ENCODE measurements around the gene NBAS.

DNA sequence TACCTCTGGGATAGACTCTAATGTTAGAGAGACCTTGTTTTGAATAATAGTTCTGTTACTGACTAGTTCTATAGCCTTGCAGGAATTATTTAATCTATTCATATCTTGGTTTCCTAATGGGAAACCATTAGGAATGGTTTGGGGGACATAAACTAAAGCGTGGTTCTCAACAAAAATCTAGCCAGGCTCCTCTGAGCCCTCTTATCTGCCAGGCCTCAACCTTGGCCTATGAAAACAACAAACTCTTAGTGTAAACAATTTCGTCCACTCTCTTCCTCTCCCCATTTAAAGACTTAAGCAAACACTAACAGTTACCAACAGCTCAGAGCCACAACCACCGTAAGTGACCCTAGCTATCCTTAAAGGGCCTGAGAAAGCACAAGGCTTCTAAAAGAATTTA lies 10.6 kb upstream of the NBAS start:
- TF ChIP-seq POLR2A (IDR thresholded peaks at IDR 0.05; ENCODE audit: low read depth, low read length), result no peak
- TF ChIP-seq TAF1 (IDR thresholded peaks at IDR 0.05; ENCODE audit: borderline replicate concordance, low read depth, low read length), result no peak
- TF ChIP-seq POLR2AphosphoS5 (IDR thresholded peaks at IDR 0.05; ENCODE audit: low read depth, low read length), result no peak

All from GM12892 (cell line).